Activated CD4-positive, alpha-beta T cell treated with anti-CD3 and anti-CD28 coated beads, Interleukin-2, amount 10 ng/mL, durations not matched to agents 24 days and 14 days (primary cell): ENCODE data around the gene NTF3. TPM values are rescaled to one million over a fixed set of nuclear protein-coding genes. Genes with fewer than 3 reads are reported as not detected.

Experiments
- DNase-seq: peaks from one replicate; pipeline ENCODE4 v3.0.0; 2022
- H3K27ac Mint-ChIP-seq: one replicate; pipeline ENCODE4 v1.8.0; 2022; ENCODE audit warnings: mild to moderate bottlenecking, mixed read lengths
- H3K27me3 Mint-ChIP-seq: one replicate; pipeline ENCODE4 v1.8.0; 2022; ENCODE audit warnings: mixed read lengths
- H3K36me3 Mint-ChIP-seq: one replicate; pipeline ENCODE4 v1.8.0; 2022; ENCODE audit warnings: low read depth, mild to moderate bottlenecking, mixed read lengths
- H3K4me1 Mint-ChIP-seq: one replicate; pipeline ENCODE4 v1.8.0; 2021; ENCODE audit warnings: mixed read lengths
- H3K4me3 Mint-ChIP-seq: one replicate; pipeline ENCODE4 v1.8.0; 2022; ENCODE audit warnings: mild to moderate bottlenecking, moderate library complexity, mixed read lengths
- H3K9me3 Mint-ChIP-seq: one replicate; pipeline ENCODE4 v1.8.0; 2021; ENCODE audit warnings: mixed read lengths
- intact Hi-C: fragments of 100-400 bp; cut with micrococcal nuclease; formaldehyde crosslinking; loops from one replicate; pipeline ENCODE4 v1.15.1; 2023
- total RNA-seq: library from RNA; stranded (reverse); gene quantifications from 2 replicates; pipeline ENCODE4 v1.2.3, GENCODE V29; 2022

Gene NTF3
- total RNA-seq, 1 donor from 2014 or later, result not detected

- Mint-ChIP-seq H3K4me3 (no peak overlapping the region), H3K27ac (no peak overlapping the region)
- intact Hi-C loops, result no loop called here
These were observed 78.4 kb downstream of the NTF3 start for GRCh38 chr12:5510251-5510805.

GRCh38 chr12:5511256-5511643 lies 79.3 kb downstream of the NTF3 start:
- no peak for DNase-seq
- no peaks in the 10 kb centered on the region for H3K9me3 Mint-ChIP-seq
- H3K4me3 Mint-ChIP-seq, result no peak overlapping the region
- no peak overlapping the region for H3K27ac Mint-ChIP-seq
- H3K27me3 Mint-ChIP-seq, result peaks cover 2% of the 10 kb centered on the region
- H3K36me3 Mint-ChIP-seq, result no peaks in the 10 kb centered on the region
- intact Hi-C loops, result no loop called here
- no peaks in the 10 kb centered on the region for H3K4me1 Mint-ChIP-seq

More at GRCh38 chr12:5510251-5510805, 78.4 kb downstream of the NTF3 start:
- Mint-ChIP-seq H3K9me3 (no peaks in the 10 kb centered on the region), H3K4me1 (no peaks in the 10 kb centered on the region), H3K27me3 (peaks cover 2% of the 10 kb centered on the region), H3K36me3 (no peaks in the 10 kb centered on the region)
- no peak for DNase-seq

- no peaks in the 10 kb centered on the region for H3K36me3 Mint-ChIP-seq
- H3K9me3 Mint-ChIP-seq, result no peaks in the 10 kb centered on the region
- DNase-seq, result no peak
- H3K27ac Mint-ChIP-seq, result no peak overlapping the region
- intact Hi-C loops, result no loop called here
- H3K4me1 Mint-ChIP-seq, result no peaks in the 10 kb centered on the region
- H3K4me3 Mint-ChIP-seq, result no peak overlapping the region
- H3K27me3 Mint-ChIP-seq, result peaks cover 2% of the 10 kb centered on the region
These were observed 80.0 kb downstream of the NTF3 start for GRCh38 chr12:5511644-5512600.

- H3K4me1 Mint-ChIP-seq, result no peaks in the 10 kb centered on the region
- intact Hi-C loops, result no loop called here
- no peak overlapping the region for H3K4me3 Mint-ChIP-seq
- no peaks in the 10 kb centered on the region for H3K9me3 Mint-ChIP-seq
- H3K27ac Mint-ChIP-seq, result no peak overlapping the region
- no peak for DNase-seq
- H3K36me3 Mint-ChIP-seq, result no peaks in the 10 kb centered on the region
- H3K27me3 Mint-ChIP-seq, result peaks cover 2% of the 10 kb centered on the region
These were observed 80.7 kb downstream of the NTF3 start for GRCh38 chr12:5512601-5512970.

- H3K27me3 Mint-ChIP-seq, result peaks cover 2% of the 10 kb centered on the region
- no peak for DNase-seq
- H3K4me1 Mint-ChIP-seq, result no peaks in the 10 kb centered on the region
- H3K4me3 Mint-ChIP-seq, result no peak overlapping the region
- intact Hi-C loops, result no loop called here
- no peaks in the 10 kb centered on the region for H3K36me3 Mint-ChIP-seq
- no peak overlapping the region for H3K27ac Mint-ChIP-seq
- H3K9me3 Mint-ChIP-seq, result no peaks in the 10 kb centered on the region
These were observed 81.5 kb downstream of the NTF3 start for GRCh38 chr12:5513406-5513805.

GRCh38 chr12:5514016-5514415 lies 82.1 kb downstream of the NTF3 start:
- intact Hi-C loops, result no loop called here
- no peak for DNase-seq
- Mint-ChIP-seq H3K9me3 (no peaks in the 10 kb centered on the region), H3K27me3 (peaks cover 2% of the 10 kb centered on the region), H3K4me1 (no peaks in the 10 kb centered on the region), H3K27ac (no peak overlapping the region), H3K4me3 (no peak overlapping the region), H3K36me3 (no peaks in the 10 kb centered on the region)

GRCh38 chr12:5514545-5514944 lies 82.6 kb downstream of the NTF3 start:
- Mint-ChIP-seq H3K4me3 (no peak overlapping the region), H3K4me1 (no peaks in the 10 kb centered on the region)
- DNase-seq, result no peak

GRCh38 chr12:5515458-5515857 lies 83.5 kb downstream of the NTF3 start:
- intact Hi-C loops, result no loop called here
- peaks cover 2% of the 10 kb centered on the region for H3K27me3 Mint-ChIP-seq
- no peaks in the 10 kb centered on the region for H3K4me1 Mint-ChIP-seq
- H3K27ac Mint-ChIP-seq, result no peak overlapping the region
- H3K9me3 Mint-ChIP-seq, result no peaks in the 10 kb centered on the region
- H3K36me3 Mint-ChIP-seq, result no peaks in the 10 kb centered on the region
- DNase-seq, result no peak
- no peak overlapping the region for H3K4me3 Mint-ChIP-seq

More at GRCh38 chr12:5514545-5514944, 82.6 kb downstream of the NTF3 start:
- intact Hi-C loops, result no loop called here
- no peaks in the 10 kb centered on the region for H3K9me3 Mint-ChIP-seq
- no peaks in the 10 kb centered on the region for H3K36me3 Mint-ChIP-seq
- no peak overlapping the region for H3K27ac Mint-ChIP-seq
- peaks cover 2% of the 10 kb centered on the region for H3K27me3 Mint-ChIP-seq

GRCh38 chr12:5516371-5517241 lies 84.7 kb downstream of the NTF3 start:
- intact Hi-C loops, result no loop called here
- Mint-ChIP-seq H3K4me3 (no peak overlapping the region), H3K27me3 (no peaks in the 10 kb centered on the region), H3K4me1 (no peaks in the 10 kb centered on the region), H3K27ac (no peak overlapping the region), H3K9me3 (no peaks in the 10 kb centered on the region), H3K36me3 (no peaks in the 10 kb centered on the region)
- DNase-seq, result no peak

GRCh38 chr12:5518584-5519365 lies 86.9 kb downstream of the NTF3 start:
- H3K4me3 Mint-ChIP-seq, result no peak overlapping the region
- H3K27me3 Mint-ChIP-seq, result no peaks in the 10 kb centered on the region
- H3K27ac Mint-ChIP-seq, result no peak overlapping the region
- H3K4me1 Mint-ChIP-seq, result no peaks in the 10 kb centered on the region
- DNase-seq, result no peak
- intact Hi-C loops, result no loop called here
- no peaks in the 10 kb centered on the region for H3K36me3 Mint-ChIP-seq
- no peaks in the 10 kb centered on the region for H3K9me3 Mint-ChIP-seq

GRCh38 chr12:5520037-5520436 lies 88.1 kb downstream of the NTF3 start:
- peak; percentile 30 for DNase-seq
- Mint-ChIP-seq H3K36me3 (no peaks in the 10 kb centered on the region), H3K9me3 (no peaks in the 10 kb centered on the region), H3K27me3 (no peaks in the 10 kb centered on the region), H3K4me3 (no peak overlapping the region), H3K4me1 (no peaks in the 10 kb centered on the region), H3K27ac (no peak overlapping the region)
- intact Hi-C loops, result no loop called here

- DNase-seq, result peak; percentile 16
- Mint-ChIP-seq H3K9me3 (no peaks in the 10 kb centered on the region), H3K27me3 (no peaks in the 10 kb centered on the region), H3K36me3 (no peaks in the 10 kb centered on the region), H3K27ac (no peak overlapping the region), H3K4me3 (no peak overlapping the region), H3K4me1 (no peaks in the 10 kb centered on the region)
- intact Hi-C loops, result no loop called here
These were observed 88.9 kb downstream of the NTF3 start for GRCh38 chr12:5520831-5521230.
